GM10248 (cell line): ENCODE measurements around the gene PTPRN2.
"Not testable (repeated sequence)": the region's sequence is repeated elsewhere in the genome, so short reads cannot be mapped to it uniquely, and the experiment has no call there.

Experiments
- CTCF ChIA-PET: fragments of 300-600 bp; sonication (Branson Sonifier 250); formaldehyde crosslinking; extraction: SDS; loops from one replicate; lab custom pipeline; 2021; ENCODE audit warnings: antibody characterized with exemption; lab: Yijun Ruan, JAX
- POLR2A ChIA-PET: fragments of 350-650 bp; sonication (Branson Sonifier 250); formaldehyde crosslinking; extraction: SDS; loops from one replicate; lab custom pipeline; 2020; ENCODE audit warnings: antibody characterized with exemption; lab: Yijun Ruan, JAX
- DNase-seq: peaks from one replicate; pipeline ENCODE4 v3.0.0; 2012; ENCODE audit errors: extremely low spot score
- CTCF ChIP-seq: IDR thresholded peaks from 2 replicates; pipeline ENCODE4 v1.5.1; 2012; ENCODE audit warnings: mild to moderate bottlenecking, low read depth; ENCODE audit errors: extremely low read depth, missing control alignments, control extremely low read depth

Gene PTPRN2

GRCh38 chr7:157666530-157667040 is 921.0 kb downstream of the PTPRN2 start:
- no peak for DNase-seq
- POLR2A ChIA-PET: no interaction called here
- CTCF ChIA-PET: interaction anchor here (1.0 kb wide), 1 partner anchor 13 kb away, joined by 3 read pairs; no protein-coding TSS in a partner anchor
- no peak for TF ChIP-seq CTCF

- POLR2A ChIA-PET, DNase-seq: not testable (repeated sequence)
- CTCF ChIA-PET: interaction anchor here (1.0 kb wide), 1 partner anchor 14 kb away, joined by 3 read pairs; no protein-coding TSS in a partner anchor
These were observed 922.0 kb downstream of the PTPRN2 start for GRCh38 chr7:157665634-157665988.

- CTCF ChIA-PET: no interaction called here
- no peak for TF ChIP-seq CTCF
- no peak for DNase-seq
- POLR2A ChIA-PET: no interaction called here
These were observed 922.6 kb downstream of the PTPRN2 start for GRCh38 chr7:157664871-157665633.

- ChIA-PET POLR2A (no interaction called here), CTCF (no interaction called here)
These were observed 923.6 kb downstream of the PTPRN2 start for GRCh38 chr7:157664034-157664433.

GRCh38 chr7:157662981-157663716 is 924.5 kb downstream of the PTPRN2 start:
- TF ChIP-seq CTCF: no peak
- CTCF ChIA-PET: no interaction called here
- POLR2A ChIA-PET: no interaction called here
- no peak for DNase-seq

More at GRCh38 chr7:157664034-157664433, 923.6 kb downstream of the PTPRN2 start:
- TF ChIP-seq CTCF: no peak
- DNase-seq: no peak

- CTCF ChIA-PET: no interaction called here
- POLR2A ChIA-PET: no interaction called here
These were observed 925.4 kb downstream of the PTPRN2 start for GRCh38 chr7:157662110-157662791.

More at GRCh38 chr7:157662110-157662791, 925.4 kb downstream of the PTPRN2 start:
- no peak for DNase-seq
- no peak for TF ChIP-seq CTCF
